Middle frontal gyrus (tissue), 1 donor: ENCODE data around the gene S100A8.

Source experiments
- DNase-seq: peaks from one replicate; pipeline ENCODE4 v3.0.0-alpha.2; 2015; ENCODE audit warnings: low spot score; ENCODE audit errors: extremely low spot score

Gene S100A8

DNA sequence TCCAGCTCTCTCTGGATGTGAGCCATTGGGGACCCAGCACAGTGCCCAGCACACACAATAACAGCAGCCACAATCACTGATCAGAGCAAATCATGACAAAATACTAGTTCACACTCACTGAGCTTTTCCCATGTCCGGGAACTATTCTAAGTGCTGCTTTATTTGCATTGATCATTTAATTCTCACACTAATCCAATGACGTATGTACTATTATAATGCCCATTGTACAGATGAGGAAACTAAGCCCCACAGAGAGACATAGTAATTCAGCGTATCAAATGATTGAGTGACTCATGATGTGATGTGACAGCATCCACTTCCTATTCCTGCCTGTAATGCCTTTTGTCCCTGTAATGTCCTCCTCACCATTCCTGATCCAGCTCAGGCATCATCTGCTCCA, 1.9 kb upstream of the S100A8 start:
- no peak for DNase-seq

DNA sequence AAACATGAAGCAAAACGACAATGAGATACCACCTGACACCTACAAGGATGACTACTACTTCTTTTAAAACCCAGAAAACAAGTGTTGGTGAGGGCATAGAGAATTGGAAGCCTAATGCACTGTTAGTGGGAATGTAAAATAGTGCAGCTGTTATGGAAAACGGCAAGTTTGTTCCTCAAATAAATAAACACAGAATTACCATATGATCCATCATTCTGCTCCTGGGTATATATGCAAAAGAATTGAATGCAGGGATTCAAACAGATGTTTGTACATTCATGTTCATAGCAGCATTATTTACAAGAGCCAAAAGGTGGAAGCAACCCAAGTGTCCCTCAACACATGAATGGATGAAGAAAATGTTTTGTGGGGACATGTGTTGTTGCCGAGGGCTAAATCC, 1.4 kb upstream of the S100A8 start:
- DNase-seq = no peak

DNA sequence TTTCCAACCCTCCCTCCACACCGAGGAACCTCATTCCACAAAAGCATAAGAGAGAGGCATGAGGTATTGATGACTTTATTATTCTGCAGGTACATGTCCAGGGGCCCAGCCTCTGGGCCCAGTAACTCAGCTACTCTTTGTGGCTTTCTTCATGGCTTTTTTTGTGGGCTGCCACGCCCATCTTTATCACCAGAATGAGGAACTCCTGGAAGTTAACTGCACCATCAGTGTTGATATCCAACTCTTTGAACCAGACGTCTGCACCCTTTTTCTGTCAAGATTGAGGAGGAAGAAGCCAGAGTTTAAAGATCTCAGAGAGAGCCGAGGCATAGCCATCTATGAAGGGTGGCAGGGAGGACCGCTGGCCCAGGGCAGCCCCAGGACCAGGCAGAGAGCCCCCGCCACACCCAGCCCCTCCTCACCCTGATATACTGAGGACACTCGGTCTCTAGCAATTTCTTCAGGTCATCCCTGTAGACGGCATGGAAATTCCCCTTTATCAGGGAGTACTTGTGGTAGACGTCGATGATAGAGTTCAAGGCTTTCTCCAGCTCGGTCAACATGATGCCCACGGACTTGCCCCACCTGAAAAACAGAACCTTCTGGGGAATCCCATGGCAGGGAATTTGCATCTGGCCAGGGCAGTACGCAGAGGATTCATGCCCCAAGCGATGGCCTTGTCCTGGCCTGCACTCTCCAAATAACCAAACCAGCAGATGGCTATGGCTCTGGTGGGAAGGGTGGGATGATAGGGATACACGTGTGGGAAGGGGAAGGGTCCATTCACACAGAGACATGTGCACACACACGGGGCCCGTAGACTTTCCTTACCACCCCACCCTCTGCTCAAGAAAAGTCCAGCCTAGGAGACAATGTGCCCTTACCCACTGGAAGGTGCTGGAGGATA, 647 bp downstream of the S100A8 start:
- DNase-seq = no peak

GRCh38 chr1:153389401-153389800, 1.5 kb downstream of the S100A8 start:
- DNase-seq = no peak

DNA sequence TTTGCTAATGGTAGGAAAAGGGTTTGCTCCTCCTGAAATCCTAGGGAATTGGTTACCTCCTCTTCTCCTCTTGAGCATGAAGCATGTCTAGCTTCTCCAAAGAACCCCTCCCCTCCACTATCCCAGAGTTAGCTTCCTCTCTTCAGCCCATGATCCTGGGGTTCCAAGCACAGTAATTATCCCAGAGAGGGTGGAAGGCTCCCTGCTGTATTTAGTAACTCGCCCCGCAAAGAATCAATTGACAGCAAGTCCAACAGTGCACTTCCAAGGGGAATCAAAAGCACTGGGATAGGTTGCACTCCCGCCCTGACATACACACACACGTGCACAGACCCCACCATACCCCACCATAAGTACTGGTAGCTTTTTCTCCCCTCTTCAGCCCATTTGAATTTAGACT, 3.1 kb downstream of the S100A8 start:
- no peak for DNase-seq

DNA sequence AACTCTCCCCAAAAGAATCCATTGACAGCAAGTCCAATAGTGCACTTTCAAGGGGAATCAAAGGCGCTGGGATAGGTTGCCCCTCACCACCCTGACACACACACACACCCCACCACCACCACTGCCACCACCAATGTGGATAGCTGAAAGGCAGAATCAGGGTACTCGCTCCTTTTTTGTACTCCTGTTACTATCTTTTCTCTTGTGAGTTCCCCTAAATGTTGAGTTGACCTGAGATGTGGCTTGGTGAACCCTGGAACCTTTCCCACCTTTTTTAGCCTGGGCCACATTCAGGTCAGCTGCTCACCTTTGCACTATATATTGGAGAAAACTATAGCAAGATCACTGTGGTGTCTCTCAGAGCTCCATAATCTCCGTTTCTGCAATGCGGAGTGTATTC, 3.9 kb downstream of the S100A8 start:
- no peak for DNase-seq

- no peak for DNase-seq
Measured at GRCh38 chr1:153386500-153386901, 4.4 kb downstream of the S100A8 start.

- no peak for DNase-seq
Measured at GRCh38 chr1:153384958-153385580, 5.8 kb downstream of the S100A8 start.

DNA sequence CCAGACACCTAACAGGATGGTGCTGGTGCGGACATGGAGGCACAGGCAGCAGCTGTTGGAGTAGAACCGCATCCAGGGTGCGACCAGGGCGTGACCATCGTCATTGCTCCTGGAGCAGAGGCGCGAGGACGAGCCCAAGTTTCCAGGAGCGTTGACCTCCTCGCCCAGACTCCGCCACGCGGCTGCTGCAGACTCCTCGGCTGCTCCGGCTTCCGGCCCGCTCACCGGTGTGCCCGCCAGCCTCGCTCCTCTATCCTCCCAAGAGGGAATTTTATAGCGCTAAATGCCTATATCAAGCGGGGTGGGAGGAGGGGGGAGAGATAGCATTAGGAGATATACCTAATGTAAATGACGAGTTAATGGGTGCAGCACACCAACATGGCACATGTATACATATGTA, 10.2 kb downstream of the S100A8 start:
- DNase-seq = no peak

DNA sequence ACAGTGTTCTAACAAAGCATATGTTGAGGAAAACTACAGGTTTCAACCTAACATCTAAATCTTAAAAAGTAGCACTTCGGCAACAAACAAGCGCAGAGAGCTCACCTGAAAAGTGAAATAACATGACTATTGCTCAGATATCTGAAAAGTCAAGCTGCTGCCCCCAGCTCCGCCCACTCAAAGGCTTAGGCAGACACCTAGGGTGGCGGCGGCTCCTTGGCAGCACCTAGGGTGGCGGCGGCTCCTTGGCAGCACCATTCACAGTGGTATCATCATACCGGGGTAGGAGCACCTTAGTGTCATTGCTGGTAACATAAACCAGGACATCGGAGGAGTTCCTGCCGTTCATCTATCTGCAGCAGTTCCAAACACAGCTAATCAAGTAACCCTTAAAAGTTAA, 11.3 kb downstream of the S100A8 start:
- no peak for DNase-seq

DNA sequence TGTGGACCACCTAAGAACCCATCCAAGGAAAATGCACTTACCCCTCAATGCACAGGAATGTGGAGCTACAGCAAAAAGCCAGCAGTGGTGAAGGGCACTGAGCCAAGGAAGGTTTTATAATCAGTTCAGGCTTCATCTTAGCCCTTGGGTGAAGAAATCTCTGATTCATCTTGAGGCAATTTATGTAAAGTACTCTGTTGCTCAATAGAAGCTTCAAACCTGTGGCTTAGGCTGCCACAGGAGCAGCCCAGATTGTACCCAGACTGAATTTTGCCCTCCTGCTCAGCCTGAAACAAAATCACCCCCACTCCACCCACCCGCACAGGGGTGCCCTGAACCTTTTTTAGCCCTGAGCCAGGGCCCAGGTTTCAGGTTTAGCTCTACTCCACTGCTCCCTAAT, 15.4 kb downstream of the S100A8 start, which contains the start of gene S100A12:
S100A12 (minus strand) TSS at position 111 of the 400 bp plus-strand sequence. CDS start 1,029 bp downstream, outside the sequence.
- no peak for DNase-seq

DNA sequence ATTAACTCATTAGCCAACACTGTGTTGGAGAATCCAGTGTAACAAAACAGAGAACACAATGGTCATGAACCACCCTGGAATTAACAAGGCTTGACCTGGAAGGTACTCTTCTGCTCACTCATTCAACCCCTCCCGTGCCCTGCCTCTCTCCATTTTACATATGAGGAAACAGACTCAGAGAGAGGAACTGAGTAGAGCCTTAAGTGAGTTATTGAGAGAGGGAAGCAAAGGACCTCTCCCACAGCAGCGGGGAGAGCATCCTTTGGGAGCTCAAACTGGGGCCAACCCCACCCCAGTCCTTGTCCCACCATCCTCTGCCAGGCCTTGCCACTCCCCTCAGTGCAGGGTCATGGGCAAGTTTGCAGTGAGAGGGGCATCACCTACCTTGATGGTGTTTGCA, 16.8 kb downstream of the S100A8 start:
- DNase-seq = no peak

DNA sequence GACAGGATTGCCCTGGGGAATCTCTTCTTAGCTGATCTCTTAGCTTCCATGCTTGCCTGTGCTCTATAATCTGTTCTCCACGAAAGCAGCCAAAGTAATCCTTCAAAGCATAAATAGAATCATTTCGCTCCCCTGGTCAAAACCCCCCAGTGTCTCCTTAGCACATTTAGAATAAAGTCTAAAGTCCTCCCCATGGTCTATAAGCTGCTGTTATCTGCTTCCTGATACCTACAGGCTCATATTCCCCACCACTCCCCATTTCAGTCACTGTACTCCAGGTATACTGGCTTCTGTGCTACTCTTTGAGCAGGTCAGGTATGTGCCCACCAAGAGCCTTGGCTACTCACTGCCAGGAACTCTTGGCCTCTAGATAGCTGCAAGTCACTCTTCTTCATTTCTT, 18.3 kb downstream of the S100A8 start:
- DNase-seq = no peak

DNA sequence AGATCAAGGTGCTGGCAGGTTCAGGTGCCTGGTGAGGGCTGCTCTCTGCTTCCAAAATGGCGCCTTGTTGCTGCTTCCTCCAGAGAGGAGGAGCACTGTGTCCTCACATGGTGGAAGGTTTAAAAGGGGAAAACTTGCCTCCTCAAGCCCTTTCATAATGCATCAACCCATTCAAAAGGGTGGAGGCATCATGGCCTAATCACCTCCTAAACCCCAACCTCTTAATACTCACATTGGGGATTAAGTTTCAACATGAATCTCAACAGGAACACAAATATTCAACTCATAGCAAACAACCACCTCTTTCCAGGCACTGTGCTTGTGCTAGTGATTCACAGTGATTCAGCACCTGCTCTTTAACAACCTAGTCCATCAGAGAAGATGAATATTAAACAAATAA, 19.6 kb downstream of the S100A8 start:
- no peak for DNase-seq

DNA sequence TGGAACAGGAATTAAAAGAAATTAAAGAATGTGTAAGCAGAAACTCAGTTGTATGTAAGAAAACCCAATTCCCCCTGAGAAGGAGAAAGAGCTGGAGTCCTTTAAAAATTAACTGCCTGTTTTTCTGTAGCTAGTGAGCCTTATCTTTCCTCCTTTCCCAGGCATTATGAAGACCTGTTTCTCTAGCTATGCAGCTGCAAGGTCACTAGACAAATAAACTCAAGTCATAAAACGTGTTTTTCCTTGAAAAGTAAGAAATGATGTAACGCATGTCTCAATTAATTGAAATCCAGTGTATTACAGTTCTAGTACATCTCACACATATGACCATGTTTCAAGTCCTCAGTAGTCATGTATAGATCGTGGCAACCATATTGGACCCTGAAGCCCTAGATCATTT, 20.7 kb downstream of the S100A8 start:
- no peak for DNase-seq

GRCh38 chr1:153368495-153368894, 22.4 kb downstream of the S100A8 start:
- DNase-seq = no peak

DNA sequence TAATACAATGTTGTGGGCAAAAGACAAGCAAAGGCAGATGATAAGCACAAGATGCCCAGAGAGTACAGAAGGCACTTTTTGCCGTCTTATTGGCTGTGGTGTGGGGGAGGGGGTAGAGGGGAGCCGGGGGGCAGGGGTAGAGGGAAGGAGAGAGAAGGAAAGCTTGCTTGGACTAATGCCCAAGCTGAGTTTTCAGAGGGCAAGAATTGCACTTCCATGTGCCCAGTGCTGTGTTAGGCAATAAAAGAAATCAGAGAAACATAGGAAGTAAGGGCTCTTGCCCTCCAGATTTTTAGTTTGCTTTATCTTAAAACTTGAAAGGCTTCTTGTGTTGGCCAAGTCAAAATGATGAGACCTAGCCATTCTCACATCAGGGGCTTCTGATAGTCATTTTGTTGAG, 23.8 kb downstream of the S100A8 start:
- DNase-seq = no peak

GRCh38 chr1:153366261-153366660, 24.6 kb downstream of the S100A8 start:
- DNase-seq = no peak

DNA sequence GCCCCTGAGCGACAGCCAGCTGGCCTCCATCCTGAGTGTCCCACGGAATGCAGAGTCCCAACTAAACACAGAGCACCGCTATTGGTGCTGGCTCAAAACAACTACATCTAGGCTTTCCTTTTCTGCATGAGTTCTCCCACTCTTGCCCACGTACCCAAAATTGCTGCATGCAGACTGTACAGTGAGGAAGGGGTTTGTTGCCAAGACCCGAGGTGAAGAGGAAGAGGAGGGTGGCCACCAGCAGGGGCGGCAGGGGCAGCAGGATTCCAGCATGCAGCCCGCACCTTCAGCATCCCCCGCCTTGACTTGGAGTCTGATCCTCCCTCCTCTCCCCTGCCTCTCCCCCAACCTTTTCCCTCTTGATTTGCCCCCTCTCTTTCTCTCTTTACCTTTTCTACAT, 25.2 kb downstream of the S100A8 start:
- DNase-seq = no peak

- no peak for DNase-seq
Measured at GRCh38 chr1:153364766-153365666, 25.9 kb downstream of the S100A8 start.

- DNase-seq = no peak
Measured at GRCh38 chr1:153364156-153364555, 26.7 kb downstream of the S100A8 start.

DNA sequence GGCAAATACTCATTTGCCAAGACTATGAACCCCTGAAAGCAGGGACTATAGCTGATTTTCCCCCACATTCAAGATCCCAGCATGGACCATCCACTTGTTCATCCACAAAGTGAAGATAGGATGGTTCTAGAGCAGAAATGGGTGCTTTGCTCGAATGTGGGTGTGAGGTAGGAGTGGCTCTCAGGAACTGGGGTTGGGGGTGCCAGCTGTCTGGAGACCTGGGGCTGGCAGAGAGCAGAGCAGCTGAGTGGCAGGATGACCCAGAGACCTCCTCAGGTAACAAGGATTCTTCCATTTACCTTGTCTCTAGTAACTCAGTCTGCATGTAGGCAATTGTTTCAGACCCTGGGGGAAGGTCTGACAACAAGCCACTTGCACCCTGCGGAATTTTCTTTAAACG, 27.2 kb downstream of the S100A8 start:
- no peak for DNase-seq
